IMR-90 (cell line): ENCODE results near the gene TMEM95.

Experiments used
- BHLHE40 ChIP-seq: fragments of 150-350 bp; IDR thresholded peaks from 2 replicates; pipeline ENCODE4 v1.6.1; 2016; ENCODE audit warnings: mild to moderate bottlenecking, low read depth, low read length
- CEBPB ChIP-seq: IDR thresholded peaks from 2 replicates; pipeline ENCODE4 v1.6.1; 2012; ENCODE audit warnings: low read depth, low read length, improper control_type of control experiment
- FOS ChIP-seq: fragments of 150-350 bp; IDR thresholded peaks from 2 replicates; pipeline ENCODE4 v1.6.1; 2016; ENCODE audit warnings: low read depth, low read length
- MAFK ChIP-seq: IDR thresholded peaks from 2 replicates; pipeline ENCODE4 v1.6.1; 2012; ENCODE audit warnings: low read depth, low read length, improper control_type of control experiment
- MXI1 ChIP-seq: IDR thresholded peaks from 2 replicates; pipeline ENCODE4 v1.6.1; 2012; ENCODE audit warnings: low read depth, mild to moderate bottlenecking, low read length, moderate library complexity, borderline replicate concordance
- NFE2L2 ChIP-seq: fragments of 150-350 bp; IDR thresholded peaks from 2 replicates; pipeline ENCODE4 v1.6.1; 2016; ENCODE audit warnings: low read depth, mild to moderate bottlenecking, low read length
- POLR2A ChIP-seq: IDR thresholded peaks from 2 replicates; pipeline ENCODE4 v1.6.1; 2012; ENCODE audit warnings: mild to moderate bottlenecking, low read depth, low read length
- RAD21 ChIP-seq: IDR thresholded peaks from 2 replicates; pipeline ENCODE4 v1.6.1; 2012; ENCODE audit warnings: low read length, improper control_type of control experiment
- RCOR1 ChIP-seq: IDR thresholded peaks from 2 replicates; pipeline ENCODE4 v1.6.1; 2012; ENCODE audit warnings: mild to moderate bottlenecking, low read length, improper control_type of control experiment; ENCODE audit not compliant: insufficient replicate concordance
- SMC3 ChIP-seq: fragments of 150-350 bp; IDR thresholded peaks from 2 replicates; pipeline ENCODE4 v1.6.1; 2016; ENCODE audit warnings: low read depth, mild to moderate bottlenecking, antibody characterized with exemption, low read length, moderate library complexity
- TF ChIP-seq, protein P1 (sequence below): conservative IDR thresholded peaks from 2 replicates; pipeline ENCODE4 v1.5.1; 2012; ENCODE audit warnings: mild to moderate bottlenecking, low read depth, low read length, improper control_type of control experiment
- TF ChIP-seq, protein P2 (sequence below): fragments of 150-350 bp; IDR thresholded peaks from 2 replicates; pipeline ENCODE4 v1.6.1; 2017; ENCODE audit warnings: mild to moderate bottlenecking, antibody characterized with exemption, low read length, low read depth
- TF ChIP-seq, protein P3 (sequence below): fragments of 150-350 bp; IDR thresholded peaks from 2 replicates; pipeline ENCODE4 v1.6.1; 2016; ENCODE audit warnings: low read depth, mild to moderate bottlenecking, low read length, moderate library complexity, borderline replicate concordance

DNA sequence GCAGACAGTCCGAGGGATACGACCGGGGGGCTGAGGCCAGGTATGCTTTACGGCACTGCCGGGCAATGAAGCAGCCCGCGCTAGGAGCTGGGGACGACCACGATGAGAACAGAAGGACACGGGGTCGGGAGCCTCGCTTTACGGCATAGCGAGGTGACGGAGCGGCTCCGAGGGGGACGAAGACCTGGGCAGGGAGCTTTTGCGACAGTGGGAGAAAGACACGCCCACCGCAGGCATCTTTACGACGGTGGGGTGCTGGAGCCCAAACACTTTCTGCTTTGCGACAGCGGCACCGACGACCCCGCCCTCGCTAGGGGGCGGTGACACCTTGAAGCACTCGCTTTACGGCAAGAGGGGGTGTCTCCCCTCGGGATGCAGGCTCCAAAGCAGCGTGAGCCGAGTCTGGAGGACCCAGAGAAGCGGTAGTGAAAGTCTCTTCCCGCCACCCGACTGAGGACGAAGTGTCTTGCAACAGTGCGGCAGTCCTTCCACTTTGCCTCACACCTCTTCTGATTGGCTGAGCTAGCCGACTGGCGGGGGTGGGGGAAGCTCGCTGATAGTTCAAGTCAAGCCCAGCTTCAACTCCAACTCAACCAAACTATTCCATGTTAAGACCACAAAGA lies 25.5 kb upstream of the TMEM95 start:
- no peak for TF ChIP-seq RCOR1
- TF ChIP-seq, protein P1, sequence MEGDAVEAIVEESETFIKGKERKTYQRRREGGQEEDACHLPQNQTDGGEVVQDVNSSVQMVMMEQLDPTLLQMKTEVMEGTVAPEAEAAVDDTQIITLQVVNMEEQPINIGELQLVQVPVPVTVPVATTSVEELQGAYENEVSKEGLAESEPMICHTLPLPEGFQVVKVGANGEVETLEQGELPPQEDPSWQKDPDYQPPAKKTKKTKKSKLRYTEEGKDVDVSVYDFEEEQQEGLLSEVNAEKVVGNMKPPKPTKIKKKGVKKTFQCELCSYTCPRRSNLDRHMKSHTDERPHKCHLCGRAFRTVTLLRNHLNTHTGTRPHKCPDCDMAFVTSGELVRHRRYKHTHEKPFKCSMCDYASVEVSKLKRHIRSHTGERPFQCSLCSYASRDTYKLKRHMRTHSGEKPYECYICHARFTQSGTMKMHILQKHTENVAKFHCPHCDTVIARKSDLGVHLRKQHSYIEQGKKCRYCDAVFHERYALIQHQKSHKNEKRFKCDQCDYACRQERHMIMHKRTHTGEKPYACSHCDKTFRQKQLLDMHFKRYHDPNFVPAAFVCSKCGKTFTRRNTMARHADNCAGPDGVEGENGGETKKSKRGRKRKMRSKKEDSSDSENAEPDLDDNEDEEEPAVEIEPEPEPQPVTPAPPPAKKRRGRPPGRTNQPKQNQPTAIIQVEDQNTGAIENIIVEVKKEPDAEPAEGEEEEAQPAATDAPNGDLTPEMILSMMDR = no peak
- TF ChIP-seq, protein P2, sequence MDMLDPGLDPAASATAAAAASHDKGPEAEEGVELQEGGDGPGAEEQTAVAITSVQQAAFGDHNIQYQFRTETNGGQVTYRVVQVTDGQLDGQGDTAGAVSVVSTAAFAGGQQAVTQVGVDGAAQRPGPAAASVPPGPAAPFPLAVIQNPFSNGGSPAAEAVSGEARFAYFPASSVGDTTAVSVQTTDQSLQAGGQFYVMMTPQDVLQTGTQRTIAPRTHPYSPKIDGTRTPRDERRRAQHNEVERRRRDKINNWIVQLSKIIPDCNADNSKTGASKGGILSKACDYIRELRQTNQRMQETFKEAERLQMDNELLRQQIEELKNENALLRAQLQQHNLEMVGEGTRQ = peak; percentile 23; the same call in 1 of the 2 replicates
- no peak for TF ChIP-seq FOS
- TF ChIP-seq POLR2A = no peak
- TF ChIP-seq RAD21 = no peak
- TF ChIP-seq SMC3 = no peak
- TF ChIP-seq, protein P3, sequence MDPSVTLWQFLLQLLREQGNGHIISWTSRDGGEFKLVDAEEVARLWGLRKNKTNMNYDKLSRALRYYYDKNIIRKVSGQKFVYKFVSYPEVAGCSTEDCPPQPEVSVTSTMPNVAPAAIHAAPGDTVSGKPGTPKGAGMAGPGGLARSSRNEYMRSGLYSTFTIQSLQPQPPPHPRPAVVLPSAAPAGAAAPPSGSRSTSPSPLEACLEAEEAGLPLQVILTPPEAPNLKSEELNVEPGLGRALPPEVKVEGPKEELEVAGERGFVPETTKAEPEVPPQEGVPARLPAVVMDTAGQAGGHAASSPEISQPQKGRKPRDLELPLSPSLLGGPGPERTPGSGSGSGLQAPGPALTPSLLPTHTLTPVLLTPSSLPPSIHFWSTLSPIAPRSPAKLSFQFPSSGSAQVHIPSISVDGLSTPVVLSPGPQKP = no peak
- no peak for TF ChIP-seq MAFK
- TF ChIP-seq MXI1 = peak; percentile 60
- TF ChIP-seq BHLHE40 = no peak
- 0 out of 2 replicates have a peak, but pooled peaks have one; percentile 0 for TF ChIP-seq CEBPB
- TF ChIP-seq NFE2L2 = no peak
